CD4-positive, alpha-beta T cell (primary cell): Measurements from ENCODE around the gene NCOR2. TPM values are rescaled to one million over a fixed set of nuclear protein-coding genes. Genes with fewer than 3 reads are reported as not detected.

ENCODE experiments used
- ATAC-seq: fragments of 200-7000 bp; cut with Tn5 transposase; one replicate; pipeline ENCODE4 v1.10.0; 2022; ENCODE audit warnings: mild to moderate bottlenecking; ENCODE audit not compliant: poor library complexity
- CTCF ChIA-PET: fragments of 350-600 bp; sonication (Branson Sonifier 250); formaldehyde crosslinking; loops from one replicate; lab custom pipeline; 2021; ENCODE audit warnings: antibody characterized with exemption, inconsistent platforms; lab: Charles Lee
- POLR2A ChIA-PET: fragments of 350-600 bp; sonication (Branson Sonifier 250); formaldehyde crosslinking; loops from one replicate; lab custom pipeline; 2021; ENCODE audit warnings: antibody characterized with exemption, inconsistent platforms; lab: Charles Lee
- DNase-seq, 14 experiments: peaks; one replicate each; pipeline ENCODE4 v3.0.0-alpha.2; 2013 to 2020; ENCODE audit warnings: mixed read lengths in 2 of 14
- H3K27ac ChIP-seq, 2 donors: one replicate each; pipeline versions ENCODE4 v1.5.1 to v1.7.0; 2013; ENCODE audit warnings: low read length in 2 of 2, low read depth in 1 of 2, mild to moderate bottlenecking in 1 of 2
- H3K27me3 ChIP-seq, 2 experiments: 1 replicate in 1 of 2; 2 replicates in 1 of 2; pipeline versions ENCODE4 v1.6.1 to v1.7.0; 2013; ENCODE audit warnings: low read length in 2 of 2, control low read depth in 1 of 2, mild to moderate bottlenecking in 1 of 2, moderate library complexity in 1 of 2; ENCODE audit not compliant: insufficient read depth in 2 of 2, control insufficient read depth in 1 of 2
- H3K36me3 ChIP-seq: one replicate; pipeline ENCODE4 v1.6.1; 2013; ENCODE audit warnings: low read length, control low read depth; ENCODE audit not compliant: insufficient read depth
- H3K4me1 ChIP-seq: one replicate; pipeline ENCODE4 v1.6.1; 2013; ENCODE audit warnings: low read length, control low read depth; ENCODE audit not compliant: insufficient read depth
- H3K4me3 ChIP-seq: one replicate; pipeline ENCODE4 v1.5.1; 2013; ENCODE audit warnings: mild to moderate bottlenecking, low read length, moderate library complexity
- H3K9me3 ChIP-seq, 2 experiments: 1 replicate in 1 of 2; 2 replicates in 1 of 2; pipeline versions ENCODE4 v1.6.1 to v1.7.0; 2013; ENCODE audit warnings: low read length in 2 of 2, mild to moderate bottlenecking in 2 of 2, control low read depth in 1 of 2, moderate library complexity in 1 of 2; ENCODE audit not compliant: control insufficient read depth in 1 of 2, insufficient read depth in 1 of 2
- H3K27ac Mint-ChIP-seq: one replicate; pipeline ENCODE4 v1.8.0; 2020; ENCODE audit warnings: mixed read lengths
- H3K27me3 Mint-ChIP-seq: one replicate; pipeline ENCODE4 v1.8.0; 2021; ENCODE audit warnings: mixed read lengths
- H3K36me3 Mint-ChIP-seq: one replicate; pipeline ENCODE4 v1.8.0; 2021; ENCODE audit warnings: low read depth, mixed read lengths
- H3K4me1 Mint-ChIP-seq: one replicate; pipeline ENCODE4 v1.8.0; 2021; ENCODE audit warnings: low read depth, mixed read lengths
- H3K4me3 Mint-ChIP-seq: one replicate; pipeline ENCODE4 v1.8.0; 2020; ENCODE audit warnings: mild to moderate bottlenecking, mixed read lengths
- H3K9me3 Mint-ChIP-seq: one replicate; pipeline ENCODE4 v1.8.0; 2020; ENCODE audit warnings: mixed read lengths
- CTCF ChIP-seq: fragments of 200-600 bp; IDR thresholded peaks from one replicate; pipeline ENCODE4 v1.8.0; 2022; ENCODE audit warnings: antibody characterized with exemption, mild to moderate bottlenecking
- intact Hi-C, 2 experiments: fragments of 100-400 bp; cut with DNase I in 1 of 2; cut with micrococcal nuclease in 1 of 2; formaldehyde crosslinking; loops; one replicate each; pipeline versions ENCODE4 v1.15.1 to v1.9.0; 2023 to 2025; cut with DNase I, micrococcal nuclease
- total RNA-seq, 174 experiments: library from RNA in 2 of 174; stranded (reverse) in 2 of 174; gene quantifications; one replicate each; pipeline ENCODE4 v1.2.3 and lab custom pipeline; 2021 to 2026

NCOR2 gene
- total RNA-seq, 2 experiments from 2014 or later: 133 to 140 TPM

- ChIA-PET POLR2A (interaction anchor here (1.2 kb wide), 1 partner anchor 9 kb away, joined by 3 read pairs; no protein-coding TSS in a partner anchor), CTCF (no interaction called here)
- Histone ChIP-seq H3K36me3 (no peaks in the 10 kb centered on the region), H3K4me1 (peaks cover 34% of the 10 kb centered on the region), H3K27me3 (no peaks in the 10 kb centered on the region), H3K27ac (no peak overlapping the region), H3K9me3 (no peaks in the 10 kb centered on the region), H3K4me3 (no peak overlapping the region)
- peak overlapping the region; percentile 54 for H3K4me3 Mint-ChIP-seq
- intact Hi-C loops: loop anchor here (5.0 to 10.0 kb wide), 3 partner anchors 102 to 535 kb away; no protein-coding TSS in a partner anchor
- no peak for DNase-seq
- H3K4me1 Mint-ChIP-seq: peaks cover 22% of the 10 kb centered on the region
- no peak for TF ChIP-seq CTCF
- H3K27me3 Mint-ChIP-seq: no peaks in the 10 kb centered on the region
- peaks cover 4% of the 10 kb centered on the region for H3K36me3 Mint-ChIP-seq
- ATAC-seq: no peak
- no peaks in the 10 kb centered on the region for H3K9me3 Mint-ChIP-seq
- no peak overlapping the region for H3K27ac Mint-ChIP-seq
These were observed 2.1 kb upstream of the NCOR2 start for GRCh38 chr12:124569375-124570148.

GRCh38 chr12:124568431-124569374, 1.3 kb upstream of the NCOR2 start:
- POLR2A ChIA-PET: interaction anchor here (1.2 kb wide), 1 partner anchor 9 kb away, joined by 3 read pairs; no protein-coding TSS in a partner anchor
- Mint-ChIP-seq H3K9me3 (no peaks in the 10 kb centered on the region), H3K27me3 (no peaks in the 10 kb centered on the region), H3K4me1 (peaks cover 31% of the 10 kb centered on the region), H3K36me3 (peaks cover 4% of the 10 kb centered on the region), H3K4me3 (peak overlapping the region; percentile 95), H3K27ac (peak overlapping the region; percentile 87)
- H3K27ac ChIP-seq: no peak overlapping the region
- ATAC-seq: no peak
- intact Hi-C loops: loop anchor here (5.0 to 10.0 kb wide), 3 partner anchors 101 to 534 kb away; no protein-coding TSS in a partner anchor
- H3K27me3 ChIP-seq: no peaks in the 10 kb centered on the region
- no peak for TF ChIP-seq CTCF
- peaks cover 42% of the 10 kb centered on the region for H3K4me1 ChIP-seq
- H3K4me3 ChIP-seq: peak overlapping the region; percentile 72
- peak in 5 of 14 experiments; percentile 5 to 70 (median 28) for DNase-seq
- no peaks in the 10 kb centered on the region for H3K9me3 ChIP-seq
- no peaks in the 10 kb centered on the region for H3K36me3 ChIP-seq
- CTCF ChIA-PET: no interaction called here

GRCh38 chr12:124567673-124568373, 411 bp upstream of the NCOR2 start:
- H3K9me3 Mint-ChIP-seq: no peaks in the 10 kb centered on the region
- TF ChIP-seq CTCF: no peak
- H3K27ac Mint-ChIP-seq: peak overlapping the region; percentile 87
- ChIA-PET POLR2A (interaction anchor here (0.6 to 1.9 kb wide), 3 partner anchors 41 to 349 kb away, joined by 3 to 8 read pairs (median 3); no protein-coding TSS in a partner anchor), CTCF (no interaction called here)
- intact Hi-C loops: loop anchor here (2.0 to 10.0 kb wide), 5 partner anchors 41 to 595 kb away; partner anchors contain the start of genes CCDC92 (in 1 of the 2) and ZNF664 (in 1 of the 2)
- peaks cover 40% of the 10 kb centered on the region for H3K4me1 Mint-ChIP-seq
- H3K27me3 Mint-ChIP-seq: no peaks in the 10 kb centered on the region
- ATAC-seq: peak; percentile 71
- no peaks in the 10 kb centered on the region for H3K27me3 ChIP-seq
- peak overlapping the region; percentile 95 for H3K4me3 Mint-ChIP-seq
- H3K36me3 ChIP-seq: no peaks in the 10 kb centered on the region
- peaks cover 4% of the 10 kb centered on the region for H3K36me3 Mint-ChIP-seq
- peak; percentile 68 to 94 (median 83) for DNase-seq
- peak overlapping the region in 1 of 2 donors; percentile 35 for H3K27ac ChIP-seq
- H3K9me3 ChIP-seq: no peaks in the 10 kb centered on the region
- peaks cover 51% of the 10 kb centered on the region for H3K4me1 ChIP-seq
- peak overlapping the region; percentile 72 for H3K4me3 ChIP-seq
